Endothelial cell of umbilical vein (primary cell): ENCODE measurements around the gene MRPL55.

Experiments used
- JUN ChIP-seq: IDR thresholded peaks from 2 replicates; pipeline ENCODE4 v1.6.1; 2011; ENCODE audit warnings: borderline replicate concordance, low read depth; ENCODE audit not compliant: insufficient read length, insufficient read depth
- POLR2AphosphoS5 ChIP-seq: IDR thresholded peaks from 2 replicates; pipeline ENCODE4 v1.6.1; 2012; ENCODE audit warnings: low read depth, mild to moderate bottlenecking, control low read depth, low read length, moderate library complexity; ENCODE audit not compliant: insufficient read depth
- TF ChIP-seq, protein P1 (sequence below), 2 donors: IDR thresholded peaks; 1 replicate in 1 of 2; 2 replicates in 1 of 2; pipeline ENCODE4 v1.5.1; 2011; ENCODE audit warnings: low read length in 2 of 2, mild to moderate bottlenecking in 2 of 2, moderate library complexity in 2 of 2, control low read depth in 1 of 2, inconsistent platforms in 1 of 2, low read depth in 1 of 2; ENCODE audit not compliant: insufficient read depth in 1 of 2; ENCODE audit errors: extremely low read depth in 1 of 2
- TF ChIP-seq, protein P2 (sequence below): IDR thresholded peaks from 2 replicates; pipeline ENCODE4 v1.6.1; 2011; ENCODE audit not compliant: insufficient read depth, insufficient read length

- TF ChIP-seq, protein P1, sequence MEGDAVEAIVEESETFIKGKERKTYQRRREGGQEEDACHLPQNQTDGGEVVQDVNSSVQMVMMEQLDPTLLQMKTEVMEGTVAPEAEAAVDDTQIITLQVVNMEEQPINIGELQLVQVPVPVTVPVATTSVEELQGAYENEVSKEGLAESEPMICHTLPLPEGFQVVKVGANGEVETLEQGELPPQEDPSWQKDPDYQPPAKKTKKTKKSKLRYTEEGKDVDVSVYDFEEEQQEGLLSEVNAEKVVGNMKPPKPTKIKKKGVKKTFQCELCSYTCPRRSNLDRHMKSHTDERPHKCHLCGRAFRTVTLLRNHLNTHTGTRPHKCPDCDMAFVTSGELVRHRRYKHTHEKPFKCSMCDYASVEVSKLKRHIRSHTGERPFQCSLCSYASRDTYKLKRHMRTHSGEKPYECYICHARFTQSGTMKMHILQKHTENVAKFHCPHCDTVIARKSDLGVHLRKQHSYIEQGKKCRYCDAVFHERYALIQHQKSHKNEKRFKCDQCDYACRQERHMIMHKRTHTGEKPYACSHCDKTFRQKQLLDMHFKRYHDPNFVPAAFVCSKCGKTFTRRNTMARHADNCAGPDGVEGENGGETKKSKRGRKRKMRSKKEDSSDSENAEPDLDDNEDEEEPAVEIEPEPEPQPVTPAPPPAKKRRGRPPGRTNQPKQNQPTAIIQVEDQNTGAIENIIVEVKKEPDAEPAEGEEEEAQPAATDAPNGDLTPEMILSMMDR (IDR thresholded peaks at IDR 0.05; ENCODE audit: extremely low read depth in 1 of 2, insufficient read depth in 1 of 2, low read depth in 1 of 2, low read length in 2 of 2), result no peak
- TF ChIP-seq JUN (no peak), POLR2AphosphoS5 (no peak)
- TF ChIP-seq, protein P2, sequence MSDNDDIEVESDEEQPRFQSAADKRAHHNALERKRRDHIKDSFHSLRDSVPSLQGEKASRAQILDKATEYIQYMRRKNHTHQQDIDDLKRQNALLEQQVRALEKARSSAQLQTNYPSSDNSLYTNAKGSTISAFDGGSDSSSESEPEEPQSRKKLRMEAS, result no peak
These were observed 19.3 kb downstream of the MRPL55 start for GRCh38 chr1:228089519-228090380.
